GM21737 (cell line): ENCODE data around the gene TBCD.

Source experiments
- ATAC-seq: cut with Tn5 transposase; IDR thresholded peaks from one replicate; pipeline ENCODE4 v1.9.1; 2021; ENCODE audit warnings: mild to moderate bottlenecking, moderate library complexity; ENCODE audit not compliant: unreplicated experiment

Gene TBCD

DNA sequence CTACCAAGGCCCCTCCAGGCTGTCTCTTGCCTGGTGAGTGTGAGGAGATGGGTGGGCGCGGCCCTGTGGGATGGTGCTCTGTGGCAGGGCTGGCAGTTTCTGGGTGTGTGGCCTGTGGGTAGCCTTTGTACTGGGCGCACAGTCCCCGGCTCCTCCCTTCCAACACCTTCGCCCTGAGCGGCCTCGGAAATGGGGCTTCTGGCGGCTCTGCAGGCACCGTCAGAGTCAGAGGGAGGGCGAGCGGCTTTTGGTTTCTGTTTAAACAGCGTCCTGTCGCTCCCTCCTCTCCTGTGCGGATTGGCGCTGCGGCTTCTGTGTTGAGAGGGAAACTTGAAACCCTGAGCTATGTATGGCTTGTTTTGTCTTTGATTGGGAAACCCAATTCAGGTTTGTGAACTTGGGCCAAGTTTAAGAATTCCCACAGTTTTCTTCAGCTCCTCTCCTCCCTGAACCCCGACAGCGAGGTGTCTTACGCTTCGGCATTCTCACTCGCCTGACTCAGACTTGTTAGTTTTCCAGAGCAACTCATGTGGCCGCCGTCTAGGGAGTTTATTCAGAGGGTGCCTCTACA is 96.2 kb downstream of the TBCD start:
- ATAC-seq, result no peak

DNA sequence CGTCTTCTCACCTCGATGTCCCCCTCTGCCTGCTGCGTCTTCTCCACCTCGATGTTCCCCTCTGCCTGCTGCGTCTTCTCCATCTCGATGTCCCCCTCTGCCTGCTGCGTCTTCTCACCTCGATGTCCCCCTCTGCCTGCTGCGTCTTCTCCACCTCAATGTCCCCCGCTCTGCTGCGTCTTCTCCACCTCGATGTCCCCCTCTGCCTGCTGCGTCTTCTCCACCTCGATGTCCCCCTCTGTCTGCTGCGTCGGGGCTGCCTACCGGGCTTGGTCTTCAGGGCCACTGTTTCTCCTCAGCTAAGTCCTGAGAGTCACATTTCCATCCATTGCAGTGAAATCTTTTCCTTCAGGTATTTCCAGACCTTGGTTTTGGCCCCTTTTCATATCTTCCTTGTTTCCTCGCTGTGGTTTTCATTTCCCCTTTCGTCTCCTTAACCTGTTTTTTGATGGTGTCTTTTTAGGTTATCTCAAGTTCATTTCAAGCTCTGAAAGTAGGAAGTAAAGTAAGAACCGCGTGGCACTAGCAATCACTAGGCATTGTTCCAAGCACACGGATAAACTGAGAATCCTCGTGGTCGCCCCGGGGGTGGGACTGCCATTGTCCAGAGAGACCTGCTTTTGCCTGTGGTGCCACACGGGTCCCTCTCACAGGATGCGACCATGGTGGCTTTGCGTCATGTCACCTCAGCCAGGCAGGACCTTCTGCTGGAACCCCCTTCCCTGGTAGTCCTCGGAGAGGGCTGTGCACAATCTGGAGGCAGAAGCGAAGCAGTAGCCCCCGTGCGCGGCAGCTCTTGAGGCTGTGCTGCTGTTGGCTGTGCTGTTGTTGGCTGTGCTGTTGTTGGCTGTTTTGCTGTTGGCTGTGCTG is 97.4 kb downstream of the TBCD start:
- no peak for ATAC-seq

DNA sequence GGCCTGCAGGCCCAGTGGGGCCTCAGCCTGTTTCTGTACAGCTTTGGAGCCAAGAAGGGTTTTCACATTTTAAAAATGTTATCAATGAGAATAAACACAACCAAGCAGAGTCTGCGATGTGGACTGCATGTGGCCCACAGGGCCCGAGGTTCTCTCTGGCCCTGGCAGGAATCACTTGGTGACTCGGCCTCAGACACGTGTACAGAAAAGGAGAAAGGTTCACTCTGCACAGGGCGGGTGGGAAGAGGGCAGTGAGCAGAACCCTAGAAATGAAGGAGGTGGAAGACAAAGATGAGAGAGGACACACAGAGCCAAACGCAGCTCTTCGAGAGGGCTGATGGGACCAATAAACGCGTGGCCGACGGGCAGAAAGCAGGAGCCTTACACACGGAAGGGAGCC is 99.5 kb downstream of the TBCD start:
- ATAC-seq, result no peak

DNA sequence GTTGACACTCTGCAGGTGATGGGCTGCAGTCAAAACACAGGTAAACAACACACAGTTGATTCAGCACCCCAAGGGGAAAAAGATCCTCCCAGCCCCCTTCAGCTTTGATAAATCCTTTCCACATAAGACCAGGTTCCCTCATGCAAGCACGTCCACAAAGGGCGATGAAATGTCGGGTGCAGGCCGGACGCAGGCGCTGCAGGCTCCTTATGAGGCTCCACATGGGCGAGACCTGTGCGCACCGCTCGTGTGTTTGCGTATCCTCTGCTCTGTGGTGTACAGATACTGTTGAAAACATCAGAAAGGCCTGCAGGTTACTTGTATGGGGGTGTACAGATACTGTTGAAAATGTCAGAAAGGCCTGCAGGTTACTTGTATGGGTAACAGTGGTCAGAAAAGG is 102.4 kb downstream of the TBCD start:
- no peak for ATAC-seq

DNA sequence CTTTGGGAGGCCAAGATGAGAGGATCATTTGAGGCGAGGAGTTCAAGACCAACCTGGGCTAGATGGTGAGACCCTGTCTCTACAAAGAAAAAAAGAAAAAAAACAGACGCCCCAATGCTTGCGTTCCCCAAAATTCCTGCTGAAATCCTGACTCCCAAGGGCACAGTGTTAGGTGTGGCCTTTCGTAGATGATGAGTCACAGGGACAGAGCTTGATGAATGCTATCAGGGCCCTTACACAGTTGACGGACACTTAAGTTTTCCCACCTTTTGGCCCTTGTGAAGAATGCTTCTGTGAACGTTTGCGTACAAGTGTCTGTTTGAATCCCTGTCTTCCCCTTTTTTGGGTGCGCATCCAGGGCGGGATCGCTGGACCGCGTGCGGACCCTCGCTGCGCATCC is 104.5 kb downstream of the TBCD start:
- ATAC-seq, result no peak

DNA sequence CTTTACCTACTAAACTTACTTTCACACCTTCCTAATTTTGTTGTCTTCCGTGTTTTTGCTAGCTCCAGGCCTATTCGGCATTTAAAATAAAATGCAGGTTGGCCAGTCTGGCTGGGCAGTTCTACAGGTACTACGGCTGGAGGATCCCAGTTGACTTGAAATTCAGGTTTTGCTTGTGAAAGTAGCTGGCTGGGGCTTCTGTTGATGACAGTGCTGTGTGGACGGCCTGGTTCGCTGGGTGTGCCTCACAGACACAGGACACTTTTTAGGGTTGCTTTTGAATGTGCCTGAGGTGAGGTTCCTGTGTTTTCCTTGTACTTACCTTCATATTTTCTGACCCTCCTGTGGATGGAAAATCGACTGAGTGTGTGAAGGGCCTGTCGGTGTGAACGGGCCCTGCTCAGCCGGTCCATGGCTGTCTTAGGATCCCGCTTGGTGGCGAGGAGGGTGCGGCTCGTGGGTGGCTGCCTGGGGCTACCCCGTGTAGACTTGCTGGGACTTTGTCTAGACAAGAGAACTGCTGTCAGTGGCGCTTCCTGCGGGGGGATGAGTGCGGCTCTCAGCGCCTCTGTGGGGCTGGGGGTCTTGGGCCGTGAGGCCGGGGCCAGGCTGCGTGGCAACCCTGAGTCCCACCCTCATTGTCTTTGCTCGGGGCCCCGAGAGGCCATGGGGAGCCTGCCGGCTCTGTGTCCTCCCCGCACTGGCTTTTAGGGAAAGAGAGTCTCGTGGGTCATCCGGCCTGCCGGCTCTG is 106.7 kb downstream of the TBCD start:
- no peak for ATAC-seq

DNA sequence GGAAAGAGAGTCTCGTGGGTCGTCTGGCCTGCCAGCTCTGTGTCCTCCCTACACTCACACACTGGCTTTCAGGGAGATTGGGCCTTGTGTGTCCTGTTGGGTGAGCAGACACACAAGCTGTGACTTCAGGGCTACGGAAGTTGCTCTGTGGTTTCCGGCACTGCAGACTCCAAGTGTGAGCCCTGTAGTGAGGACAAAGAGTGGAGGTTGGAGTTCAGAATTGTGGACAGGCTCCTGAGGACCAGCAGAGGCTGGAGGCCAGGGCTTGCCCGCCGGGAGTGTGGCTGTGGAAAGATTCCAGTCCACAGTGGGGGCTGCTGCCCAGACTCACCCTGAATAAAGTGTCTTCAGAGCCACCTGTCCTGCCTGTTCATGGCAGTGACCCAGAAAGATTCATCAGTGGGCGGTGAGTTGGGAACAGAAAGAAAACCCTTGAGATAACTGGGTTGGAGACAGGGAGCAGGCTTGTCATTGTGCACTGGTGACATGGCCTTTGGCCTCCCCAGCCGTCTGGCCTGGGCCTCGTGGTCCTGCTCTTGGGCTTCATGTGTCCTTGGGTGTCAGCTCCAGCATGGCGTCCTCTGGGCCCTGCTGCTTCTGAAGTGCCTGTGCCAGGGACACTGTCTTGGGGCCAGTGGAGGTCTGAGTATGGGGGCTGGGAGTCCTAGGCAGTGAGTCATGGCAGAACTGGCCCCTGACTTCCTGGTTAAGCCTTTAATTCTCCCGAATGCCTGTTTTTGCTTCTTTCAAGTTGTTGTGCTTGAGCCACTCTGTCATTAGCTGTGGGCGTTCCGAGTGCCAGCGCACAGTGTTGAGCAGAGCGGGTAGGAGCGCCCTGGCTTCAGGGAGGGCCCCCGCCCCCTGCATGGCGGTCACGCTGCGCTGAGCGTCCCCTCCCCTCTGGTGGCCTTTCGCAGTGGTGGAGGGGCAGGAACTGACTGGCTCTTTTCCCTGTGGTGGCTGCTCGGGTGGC is 107.9 kb downstream of the TBCD start:
- peak; percentile 43 for ATAC-seq

DNA sequence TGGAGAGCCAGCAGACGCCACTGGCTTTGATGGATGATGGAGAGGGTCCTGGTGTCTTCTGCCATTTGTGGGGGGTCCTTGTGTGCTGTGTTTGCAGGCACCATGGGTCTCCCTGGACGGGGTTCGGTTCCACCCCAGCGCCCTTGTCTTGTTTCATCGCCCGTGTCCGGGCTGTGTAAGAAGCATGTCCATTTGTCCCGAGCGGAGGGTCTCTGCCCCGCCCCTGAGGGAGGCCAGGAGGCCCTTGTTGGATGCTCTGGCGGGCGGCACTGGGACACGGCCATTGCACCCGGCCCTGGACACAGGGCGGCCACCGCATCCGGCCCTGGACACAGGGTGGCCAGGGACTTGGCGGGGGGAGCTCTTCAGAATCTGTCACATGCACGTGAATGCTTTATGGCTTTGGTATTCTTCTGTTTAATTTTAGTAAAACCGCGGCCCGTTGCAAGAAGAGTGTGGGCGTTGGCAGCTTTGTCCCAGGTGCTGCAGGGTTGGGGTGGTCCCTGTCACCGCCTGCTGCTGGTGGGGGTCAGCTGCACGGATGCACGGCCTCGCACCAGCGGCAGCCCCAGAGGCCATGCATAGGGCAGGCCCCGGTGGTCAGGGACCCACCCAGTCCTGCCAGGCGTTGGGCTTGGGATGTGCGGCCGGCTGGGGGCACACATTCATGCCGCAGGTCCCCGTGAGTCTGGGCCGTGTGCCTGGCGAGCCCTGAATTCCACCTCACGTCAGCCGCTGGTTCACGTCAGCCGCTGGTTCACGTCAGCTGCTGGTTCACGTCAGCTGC is 108.9 kb downstream of the TBCD start:
- ATAC-seq, result no peak

DNA sequence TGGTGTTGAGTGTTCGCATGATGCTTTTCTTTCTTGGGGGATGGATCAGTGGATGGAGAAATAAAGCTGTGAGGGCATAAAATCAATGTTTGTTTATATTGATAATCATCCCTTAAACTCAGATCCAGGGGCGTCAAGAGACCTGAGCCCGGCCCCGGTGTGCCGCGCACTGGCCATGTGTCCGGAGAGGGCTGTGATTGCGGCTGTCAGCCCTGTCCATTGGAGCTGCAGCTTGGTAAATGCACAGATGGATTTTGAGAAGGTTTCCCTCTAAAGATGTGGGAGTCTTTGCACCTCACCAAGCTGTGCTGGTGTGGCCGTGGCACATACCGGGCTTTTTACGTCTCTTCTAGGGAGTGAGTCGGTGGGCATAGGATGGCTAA is 109.5 kb downstream of the TBCD start:
- ATAC-seq, result no peak

DNA sequence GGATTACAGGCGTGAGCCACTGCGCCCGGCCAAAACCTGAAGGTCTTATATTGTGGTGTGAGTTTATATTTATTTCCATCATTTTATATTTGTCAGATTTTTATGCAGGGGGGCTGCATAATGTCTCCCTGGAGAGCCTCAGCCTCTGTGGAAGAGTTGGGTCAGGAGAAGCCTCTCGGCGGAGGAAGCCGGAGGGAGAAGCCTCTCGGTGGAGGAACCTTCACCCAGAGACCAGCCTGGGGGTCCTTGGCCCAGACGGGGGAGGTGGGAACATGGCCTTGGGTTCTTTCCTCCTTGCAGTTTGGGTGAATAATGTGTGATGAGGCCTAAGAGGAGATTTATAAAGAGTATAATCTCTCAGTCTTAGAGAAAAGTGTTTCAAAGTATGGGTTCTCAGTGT is 110.3 kb downstream of the TBCD start:
- ATAC-seq, result no peak

DNA sequence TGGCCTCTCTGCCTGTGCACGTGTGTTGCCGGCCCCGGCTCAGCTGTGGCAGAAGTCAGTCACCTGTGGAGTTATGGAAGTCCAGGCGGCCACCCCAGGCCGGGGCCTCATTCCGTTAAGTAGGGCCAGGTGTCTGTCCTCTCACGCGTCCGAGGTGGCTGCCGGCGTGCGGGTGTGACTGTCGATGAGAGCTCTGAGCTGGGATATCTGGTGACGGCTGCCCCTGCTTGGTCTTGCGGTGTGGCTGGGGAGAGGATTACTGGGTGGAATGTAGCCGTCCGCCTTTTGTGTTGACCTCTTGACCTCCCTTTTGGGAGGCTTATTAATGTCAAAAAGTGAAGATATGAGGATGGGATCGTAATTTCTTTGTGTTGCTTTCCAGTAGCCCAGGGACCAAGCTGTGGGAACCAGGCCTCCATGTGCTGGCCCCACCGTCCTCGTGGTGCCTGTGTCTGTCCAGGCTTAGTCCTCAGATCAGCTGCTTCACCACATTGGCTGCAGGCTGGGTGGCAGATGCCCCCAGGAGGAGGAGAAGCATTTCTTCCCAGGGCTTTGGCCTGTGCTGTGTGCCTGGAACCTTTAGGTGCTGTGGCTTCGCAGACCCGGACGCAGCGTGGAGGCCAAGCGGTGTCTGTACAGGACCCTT is 111.0 kb downstream of the TBCD start:
- no peak for ATAC-seq

DNA sequence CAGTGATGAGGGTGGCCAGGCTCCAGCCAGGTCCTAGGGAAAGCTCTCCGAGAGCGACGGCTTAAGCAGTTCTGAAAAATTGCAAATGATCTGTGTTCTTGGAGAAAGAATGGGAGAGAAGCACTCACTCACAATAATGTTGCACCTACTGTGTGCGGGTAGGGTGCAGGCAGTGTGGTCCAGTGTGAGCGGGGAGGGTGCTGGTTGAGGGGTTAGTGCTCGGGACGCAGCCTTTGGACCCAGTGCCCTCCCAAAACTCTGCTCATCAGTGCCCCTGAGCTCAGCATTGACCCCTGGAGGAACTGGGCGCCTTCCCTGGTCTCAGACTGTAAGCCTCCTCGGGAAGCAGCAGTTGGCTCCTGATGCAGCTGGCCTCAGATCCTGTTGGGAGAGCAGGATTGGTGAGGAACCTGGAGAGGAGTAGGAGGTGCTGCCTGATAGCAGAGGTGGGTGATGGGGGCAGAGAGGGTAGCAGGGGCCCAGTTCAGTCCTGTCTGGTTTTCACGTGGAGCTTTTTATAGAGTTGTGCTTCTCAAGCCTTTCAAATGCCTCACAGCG is 111.6 kb downstream of the TBCD start:
- no peak for ATAC-seq

DNA sequence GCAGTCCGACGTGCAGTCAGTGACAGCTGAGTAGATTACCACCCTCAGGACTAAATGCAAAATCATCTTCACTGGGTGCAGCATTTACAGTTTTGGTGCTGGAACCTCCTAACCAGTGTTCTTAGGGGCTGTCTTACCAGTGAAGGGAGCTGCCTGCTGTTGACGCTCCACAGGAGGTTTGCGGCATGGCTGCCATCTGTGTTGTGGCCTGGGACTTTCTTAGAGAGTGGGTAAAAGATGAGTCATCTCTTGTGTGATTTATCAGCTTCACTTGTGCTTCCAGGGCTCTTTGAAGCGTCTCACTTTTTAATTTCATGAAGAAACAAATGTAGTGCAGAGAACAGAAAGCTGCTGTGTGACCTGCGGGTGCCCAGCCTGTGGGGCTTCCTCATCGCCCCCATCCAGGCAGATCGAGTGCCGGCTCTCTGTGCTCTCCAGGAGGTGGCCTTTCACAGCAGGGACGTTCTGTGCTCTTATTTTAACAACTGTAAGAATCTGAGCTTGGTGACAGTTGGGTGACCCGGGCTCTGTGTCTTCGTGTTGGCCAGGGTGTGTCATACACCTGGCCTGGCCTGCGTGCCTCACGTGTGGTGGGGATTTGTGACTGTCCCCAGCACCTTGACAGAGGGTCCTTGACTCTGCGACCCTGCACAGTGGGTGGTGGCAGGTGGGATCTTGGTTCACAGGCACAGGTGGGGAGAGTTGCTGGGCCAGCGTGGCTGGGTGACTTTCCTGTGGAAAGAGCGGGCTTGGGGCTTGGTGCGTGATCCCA is 112.3 kb downstream of the TBCD start:
- ATAC-seq, result peak; percentile 71

DNA sequence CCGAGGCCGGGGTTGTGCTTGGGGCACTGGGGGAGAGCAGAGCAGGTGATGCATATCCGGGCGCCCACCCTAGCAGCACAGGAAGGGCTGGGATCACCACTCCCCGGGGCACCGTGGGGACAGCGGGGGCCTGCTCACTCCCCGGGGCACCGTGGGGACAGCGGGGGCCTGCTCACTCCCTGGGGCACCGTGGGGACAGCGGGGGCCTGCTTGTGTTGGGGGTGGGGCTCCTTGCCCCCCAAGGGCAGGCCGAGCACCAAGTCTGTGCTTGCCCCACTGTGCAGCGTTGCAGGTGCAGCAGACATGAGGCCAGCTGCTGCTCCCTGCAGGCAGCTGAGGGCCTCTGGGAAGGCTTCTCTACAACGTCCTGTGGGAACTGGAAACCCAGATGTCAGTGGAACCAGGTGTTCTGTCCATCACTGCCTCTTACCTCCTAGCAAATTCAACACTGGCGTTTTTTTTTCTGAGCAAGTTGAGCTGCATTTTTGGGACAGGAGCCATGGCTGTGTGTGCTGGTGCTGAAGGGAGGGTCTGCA is 112.9 kb downstream of the TBCD start:
- ATAC-seq, result no peak

DNA sequence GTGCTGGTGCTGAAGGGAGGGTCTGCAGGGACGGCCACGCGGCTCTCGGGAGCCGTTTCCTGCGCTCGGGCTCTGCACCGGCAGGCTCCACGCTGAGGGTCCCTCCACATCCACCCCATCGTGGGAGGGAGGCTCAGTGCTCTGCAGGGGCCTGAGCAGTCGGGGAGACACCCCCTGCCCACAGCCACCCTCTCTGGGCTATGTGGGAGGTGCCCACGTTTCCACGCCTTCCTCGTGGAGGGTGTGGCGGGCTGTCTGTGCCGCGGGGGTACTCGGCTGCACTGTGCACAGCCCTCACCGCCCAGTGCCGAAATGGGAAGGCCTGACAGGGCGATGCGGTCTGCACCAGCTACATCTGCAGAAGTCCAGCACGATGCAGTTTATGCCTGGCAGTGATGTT is 113.4 kb downstream of the TBCD start:
- ATAC-seq, result no peak

DNA sequence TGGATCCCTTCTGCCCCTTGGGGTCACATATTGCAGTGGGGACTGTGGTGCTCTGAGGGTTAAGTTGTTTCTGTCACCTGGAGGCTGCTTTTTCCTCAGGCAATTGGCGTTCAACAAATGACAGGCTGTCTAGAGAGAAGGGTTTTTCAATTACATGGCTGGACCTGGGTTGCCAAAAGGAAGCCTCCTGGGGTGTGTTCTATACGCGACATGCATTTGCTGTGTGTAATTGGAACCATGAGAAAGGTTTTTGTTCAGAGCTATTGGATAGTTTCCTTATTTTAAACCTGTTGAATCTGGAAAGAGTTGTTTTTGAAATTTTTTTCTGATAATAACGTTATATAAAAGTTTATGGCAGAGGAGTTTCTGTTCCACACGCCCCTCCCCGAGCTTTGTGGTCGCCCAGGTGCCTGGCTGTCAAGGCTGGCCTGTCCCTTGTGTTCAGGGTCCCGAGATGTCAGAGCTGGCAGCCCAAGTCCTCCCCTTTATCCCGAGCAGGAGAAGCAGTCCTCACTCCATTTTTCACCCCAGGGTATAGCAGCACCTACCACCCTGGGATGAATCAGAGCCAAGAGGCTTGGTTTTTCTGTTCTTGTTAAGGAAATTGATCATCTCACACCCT is 114.0 kb downstream of the TBCD start:
- no peak for ATAC-seq

DNA sequence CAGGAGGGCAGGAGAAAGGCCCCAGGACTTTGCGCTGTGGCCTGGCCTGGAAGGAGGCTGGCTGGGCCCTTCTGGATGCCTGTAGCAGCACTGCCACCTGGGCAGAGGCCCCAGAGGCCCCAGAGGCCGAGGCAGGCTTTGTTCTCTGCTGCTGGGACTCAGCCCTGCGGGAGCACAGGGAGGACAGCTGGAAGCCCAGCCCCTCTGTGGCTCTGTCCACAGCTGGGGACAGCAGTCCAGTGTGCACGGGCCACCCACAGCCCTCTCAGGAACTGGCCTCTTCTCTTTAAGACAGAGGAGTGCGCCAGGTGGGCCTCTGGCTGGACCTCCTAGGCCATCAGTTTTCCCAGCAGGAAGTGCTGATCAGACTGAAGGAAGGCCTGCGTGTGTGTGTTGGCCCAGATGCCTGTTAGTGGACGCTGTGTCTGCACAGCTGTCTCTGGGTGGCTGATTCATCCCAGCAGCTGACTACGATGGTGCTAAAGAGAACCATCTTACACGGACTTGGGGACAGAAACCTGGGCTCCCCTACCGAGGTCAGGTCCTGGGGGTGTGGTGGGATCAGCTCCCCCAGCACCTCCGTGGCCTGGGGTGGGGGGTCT is 114.8 kb downstream of the TBCD start:
- ATAC-seq, result no peak
